LNCaP clone FGC (cell line): Measurements from ENCODE around the gene ISM1.

Experiments
- DNase-seq: peaks from one replicate; pipeline ENCODE4 v3.0.0-alpha.2; 2011; ENCODE audit warnings: low read depth
- H3K4me3 ChIP-seq: 2 replicates; pipeline ENCODE4 v1.5.1; 2011; ENCODE audit warnings: mild to moderate bottlenecking, low read depth, low read length, control low read depth
- TF ChIP-seq, protein P1 (sequence below): IDR thresholded peaks from 2 replicates; pipeline ENCODE4 v1.5.1; 2012; ENCODE audit warnings: mild to moderate bottlenecking; ENCODE audit not compliant: control insufficient read depth, insufficient read depth; ENCODE audit errors: extremely low read depth

Gene ISM1

DNA sequence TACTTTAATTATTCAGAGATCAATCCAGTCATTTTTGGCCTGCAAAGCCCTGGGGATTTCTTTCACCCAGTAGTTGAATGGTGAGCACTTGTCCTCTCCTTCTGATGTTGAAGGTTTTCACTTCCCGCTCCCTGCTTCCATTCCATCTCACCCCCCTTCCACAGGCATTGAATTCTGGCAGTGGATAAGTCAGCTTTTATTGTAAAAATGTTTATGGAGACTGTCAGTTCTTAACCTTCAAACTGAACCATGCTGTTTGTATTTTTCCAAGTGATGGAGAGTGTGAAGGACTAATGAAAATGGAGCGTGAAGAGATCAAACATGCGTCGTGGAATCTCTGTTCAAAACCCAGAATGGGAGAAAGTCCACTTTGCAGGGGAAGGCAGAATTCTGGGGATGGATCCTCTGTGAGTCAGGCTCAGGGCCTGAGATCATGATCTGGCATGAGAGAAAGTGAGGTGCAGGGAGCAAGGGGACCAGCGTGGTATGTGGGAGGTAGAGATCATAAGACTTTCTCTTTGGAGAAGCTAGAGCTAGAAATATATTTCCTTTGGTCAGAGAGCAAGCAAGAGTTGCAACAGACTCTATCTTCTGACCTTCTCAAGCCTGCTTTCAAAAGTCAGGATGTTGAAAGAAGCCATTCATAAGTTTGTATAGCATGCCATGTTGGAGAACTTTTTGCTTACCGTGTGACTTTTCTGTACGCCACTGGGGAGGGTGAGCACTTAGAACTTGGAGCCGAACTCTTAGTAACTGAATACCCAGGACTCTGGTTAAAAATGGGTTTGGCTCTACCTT is 30.2 kb downstream of the ISM1 start:
- TF ChIP-seq, protein P1, sequence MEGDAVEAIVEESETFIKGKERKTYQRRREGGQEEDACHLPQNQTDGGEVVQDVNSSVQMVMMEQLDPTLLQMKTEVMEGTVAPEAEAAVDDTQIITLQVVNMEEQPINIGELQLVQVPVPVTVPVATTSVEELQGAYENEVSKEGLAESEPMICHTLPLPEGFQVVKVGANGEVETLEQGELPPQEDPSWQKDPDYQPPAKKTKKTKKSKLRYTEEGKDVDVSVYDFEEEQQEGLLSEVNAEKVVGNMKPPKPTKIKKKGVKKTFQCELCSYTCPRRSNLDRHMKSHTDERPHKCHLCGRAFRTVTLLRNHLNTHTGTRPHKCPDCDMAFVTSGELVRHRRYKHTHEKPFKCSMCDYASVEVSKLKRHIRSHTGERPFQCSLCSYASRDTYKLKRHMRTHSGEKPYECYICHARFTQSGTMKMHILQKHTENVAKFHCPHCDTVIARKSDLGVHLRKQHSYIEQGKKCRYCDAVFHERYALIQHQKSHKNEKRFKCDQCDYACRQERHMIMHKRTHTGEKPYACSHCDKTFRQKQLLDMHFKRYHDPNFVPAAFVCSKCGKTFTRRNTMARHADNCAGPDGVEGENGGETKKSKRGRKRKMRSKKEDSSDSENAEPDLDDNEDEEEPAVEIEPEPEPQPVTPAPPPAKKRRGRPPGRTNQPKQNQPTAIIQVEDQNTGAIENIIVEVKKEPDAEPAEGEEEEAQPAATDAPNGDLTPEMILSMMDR: no peak
- no peak for DNase-seq
- no peak overlapping the region for H3K4me3 ChIP-seq

DNA sequence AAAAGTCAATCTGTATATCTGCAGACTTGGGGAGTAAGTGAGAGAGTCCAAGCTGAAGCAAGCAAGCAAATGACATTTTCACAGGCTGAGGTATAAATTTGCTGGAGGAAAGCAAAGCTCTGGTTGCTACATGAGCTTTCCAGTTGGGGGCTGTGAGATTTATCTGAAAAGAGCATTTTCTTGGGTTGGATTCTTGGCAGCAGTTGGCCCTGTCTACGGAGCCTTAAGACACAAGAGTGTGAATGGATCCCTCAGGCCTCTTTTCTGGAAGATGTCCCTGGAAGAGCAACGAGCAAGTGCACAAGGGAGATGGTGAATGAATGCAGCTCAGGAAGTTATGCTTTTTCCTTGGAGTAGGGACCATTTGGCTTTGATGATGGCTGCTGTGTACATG is 30.8 kb downstream of the ISM1 start:
- H3K4me3 ChIP-seq: no peak overlapping the region
- DNase-seq: no peak
- TF ChIP-seq, protein P1: no peak

DNA sequence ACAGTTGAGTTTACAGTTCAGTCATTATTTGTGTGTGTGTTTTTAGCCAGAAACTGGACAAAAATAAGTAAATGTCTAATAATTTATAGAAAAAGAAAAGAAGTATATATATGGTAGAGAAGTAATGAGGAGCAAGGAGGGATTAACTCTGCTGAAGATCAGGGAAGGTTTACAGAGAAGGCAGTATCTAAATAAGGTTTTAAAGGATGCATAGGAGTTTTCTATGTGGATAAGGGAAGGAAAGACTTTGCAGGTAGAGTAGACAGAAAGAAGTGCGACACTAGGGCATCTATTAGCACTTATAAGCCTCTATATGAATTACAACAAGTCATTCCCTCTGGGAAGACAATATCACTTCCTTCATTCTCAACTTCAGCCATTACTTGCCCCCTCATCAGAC is 34.3 kb downstream of the ISM1 start:
- TF ChIP-seq, protein P1: no peak
- DNase-seq: no peak
- no peak overlapping the region for H3K4me3 ChIP-seq

DNA sequence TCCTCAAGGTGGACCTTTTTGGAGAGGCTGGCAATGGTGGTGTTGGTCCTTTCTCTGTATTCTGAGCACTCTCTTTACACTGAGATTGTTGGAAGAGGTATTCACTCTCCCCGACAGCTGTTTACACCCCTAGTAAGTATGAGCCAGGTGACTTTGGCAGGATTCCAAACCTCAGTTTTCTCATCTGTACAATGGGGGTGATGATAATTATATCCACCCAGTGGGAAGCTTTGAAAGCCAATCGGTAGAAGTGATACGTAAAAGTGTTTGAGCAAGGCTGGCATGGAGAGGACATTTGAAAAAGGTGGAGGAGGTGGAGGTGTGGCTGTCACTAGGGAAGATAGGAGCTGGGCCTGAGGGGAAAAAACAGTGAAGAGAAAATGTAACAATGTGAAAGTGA is 35.5 kb downstream of the ISM1 start:
- no peak overlapping the region for H3K4me3 ChIP-seq
- TF ChIP-seq, protein P1: no peak
- DNase-seq: no peak

DNA sequence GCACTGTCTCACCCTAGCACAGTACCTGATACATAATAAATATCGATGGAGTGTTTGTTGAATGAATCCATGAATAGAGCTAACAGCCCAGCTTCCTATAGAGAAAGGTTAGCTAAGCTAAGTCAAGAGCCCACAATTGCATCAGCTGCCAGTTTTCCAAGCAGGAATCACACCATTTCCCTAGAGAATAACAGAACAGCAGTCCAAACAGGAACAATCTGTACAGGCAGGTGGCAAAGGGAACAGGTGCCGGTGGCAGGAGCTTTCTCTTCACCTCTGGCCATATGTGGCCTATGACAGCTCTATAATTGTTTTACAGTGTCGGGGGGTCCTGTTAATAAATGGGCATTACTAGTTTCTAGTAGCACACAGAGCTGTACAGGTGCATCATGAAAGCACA is 38.8 kb downstream of the ISM1 start:
- no peak for DNase-seq
- TF ChIP-seq, protein P1: no peak
- no peak overlapping the region for H3K4me3 ChIP-seq

DNA sequence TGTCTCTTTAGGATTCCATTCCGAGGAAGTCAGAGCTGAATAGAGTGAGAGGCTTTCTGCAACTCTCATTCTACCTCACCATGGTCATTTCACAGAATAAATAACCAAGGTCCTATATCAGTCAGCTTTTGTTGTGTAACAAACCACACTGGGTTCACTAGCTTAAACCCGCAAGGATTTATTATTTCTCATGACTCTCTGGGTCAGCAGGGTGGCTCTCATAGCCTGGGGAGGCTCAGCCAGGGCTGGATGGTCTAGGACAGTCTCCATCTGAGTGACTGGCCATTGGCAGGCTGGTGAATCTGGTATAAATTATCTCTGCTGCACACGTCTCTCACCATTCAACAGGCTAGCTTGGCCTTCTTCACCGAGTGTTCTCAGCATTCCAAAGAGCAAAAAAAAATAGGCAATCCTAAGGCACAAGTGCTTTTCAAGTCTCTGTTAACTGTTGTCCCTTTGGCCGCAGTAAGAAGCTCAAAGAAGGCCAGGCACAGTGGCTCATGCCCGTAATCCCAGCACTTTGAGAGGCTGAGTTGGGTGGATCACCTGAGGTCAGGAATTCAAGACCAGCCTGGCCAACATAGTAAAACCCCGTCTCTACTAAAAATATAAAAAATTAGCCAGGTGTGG is 39.7 kb downstream of the ISM1 start:
- DNase-seq: no peak
- no peak overlapping the region for H3K4me3 ChIP-seq
- TF ChIP-seq, protein P1: no peak
